ENCODE results near the gene TRPM5. TPM values are rescaled to one million over a fixed set of nuclear protein-coding genes. Genes with fewer than 3 reads are reported as not detected.

Gene TRPM5
- total RNA-seq, 4 donors from 2014 or later: 1.4 to 7.5 (median 4.3) TPM

DNA sequence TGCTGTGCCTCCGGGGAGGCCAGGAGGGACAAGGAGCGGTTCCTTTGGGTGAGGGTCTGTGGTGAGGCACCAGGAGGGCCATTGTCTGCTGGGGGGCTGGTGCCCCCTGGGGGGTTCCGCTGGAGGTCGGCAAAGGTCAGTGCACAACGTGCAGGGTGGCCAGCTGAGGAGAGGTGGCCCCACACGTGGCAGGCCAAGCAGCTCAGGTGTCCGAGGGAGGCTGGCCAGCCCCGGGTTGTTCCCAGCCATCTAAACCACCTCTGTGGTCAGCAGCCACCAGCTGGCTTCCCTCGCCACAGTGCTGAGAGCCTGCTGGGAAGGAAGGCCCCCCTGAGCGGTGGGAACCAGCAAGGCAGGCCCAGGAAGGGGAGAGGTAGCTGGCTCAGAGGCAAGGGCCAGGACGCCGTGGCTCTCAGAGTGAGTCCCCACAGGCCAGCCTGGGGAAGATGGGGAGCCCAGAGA, 39.5 kb downstream of the TRPM5 start:
- Histone ChIP-seq H3K27me3 (peaks cover 14% of the 10 kb centered on the region), H3K4me1 (peaks cover 7 to 12% (median 12%) of the 10 kb centered on the region in 4 donors), H3K9me3 (no peaks in the 10 kb centered on the region), H3K36me3 (peaks cover 0 to 8% (median 3%) of the 10 kb centered on the region in 4 donors), H3K4me3 (no peak overlapping the region), H3K27ac (no peak overlapping the region)
- intact Hi-C loops (cut with DNase I; ENCODE audit: low total_unique reads): no loop called here
- 69 to 82% methylated on average over 4 to 12 of the region's 12 CpGs for WGBS, 2 donors (ENCODE audit: low coverage in 1 of 2)
- in situ Hi-C loops (cut with MboI; ENCODE audit: low pct_ligation_motif_present in 1 of 4, low pct_unique_long_range_greater_than_20kb in 1 of 4, low sequenced_read_pairs in 3 of 4): loop anchor here in 1 of 4 donors (25.0 kb wide), 1 partner anchor 217 kb away; no protein-coding TSS in a partner anchor
- DNase-seq: no peak
- TF ChIP-seq, protein P1, sequence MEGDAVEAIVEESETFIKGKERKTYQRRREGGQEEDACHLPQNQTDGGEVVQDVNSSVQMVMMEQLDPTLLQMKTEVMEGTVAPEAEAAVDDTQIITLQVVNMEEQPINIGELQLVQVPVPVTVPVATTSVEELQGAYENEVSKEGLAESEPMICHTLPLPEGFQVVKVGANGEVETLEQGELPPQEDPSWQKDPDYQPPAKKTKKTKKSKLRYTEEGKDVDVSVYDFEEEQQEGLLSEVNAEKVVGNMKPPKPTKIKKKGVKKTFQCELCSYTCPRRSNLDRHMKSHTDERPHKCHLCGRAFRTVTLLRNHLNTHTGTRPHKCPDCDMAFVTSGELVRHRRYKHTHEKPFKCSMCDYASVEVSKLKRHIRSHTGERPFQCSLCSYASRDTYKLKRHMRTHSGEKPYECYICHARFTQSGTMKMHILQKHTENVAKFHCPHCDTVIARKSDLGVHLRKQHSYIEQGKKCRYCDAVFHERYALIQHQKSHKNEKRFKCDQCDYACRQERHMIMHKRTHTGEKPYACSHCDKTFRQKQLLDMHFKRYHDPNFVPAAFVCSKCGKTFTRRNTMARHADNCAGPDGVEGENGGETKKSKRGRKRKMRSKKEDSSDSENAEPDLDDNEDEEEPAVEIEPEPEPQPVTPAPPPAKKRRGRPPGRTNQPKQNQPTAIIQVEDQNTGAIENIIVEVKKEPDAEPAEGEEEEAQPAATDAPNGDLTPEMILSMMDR (IDR thresholded peaks at IDR 0.05): no peak
- TF ChIP-seq POLR2AphosphoS5 (IDR thresholded peaks at IDR 0.05) (peak in 1 of 3 donors; percentile 4), POLR2A (IDR thresholded peaks at IDR 0.05) (no peak)

DNA sequence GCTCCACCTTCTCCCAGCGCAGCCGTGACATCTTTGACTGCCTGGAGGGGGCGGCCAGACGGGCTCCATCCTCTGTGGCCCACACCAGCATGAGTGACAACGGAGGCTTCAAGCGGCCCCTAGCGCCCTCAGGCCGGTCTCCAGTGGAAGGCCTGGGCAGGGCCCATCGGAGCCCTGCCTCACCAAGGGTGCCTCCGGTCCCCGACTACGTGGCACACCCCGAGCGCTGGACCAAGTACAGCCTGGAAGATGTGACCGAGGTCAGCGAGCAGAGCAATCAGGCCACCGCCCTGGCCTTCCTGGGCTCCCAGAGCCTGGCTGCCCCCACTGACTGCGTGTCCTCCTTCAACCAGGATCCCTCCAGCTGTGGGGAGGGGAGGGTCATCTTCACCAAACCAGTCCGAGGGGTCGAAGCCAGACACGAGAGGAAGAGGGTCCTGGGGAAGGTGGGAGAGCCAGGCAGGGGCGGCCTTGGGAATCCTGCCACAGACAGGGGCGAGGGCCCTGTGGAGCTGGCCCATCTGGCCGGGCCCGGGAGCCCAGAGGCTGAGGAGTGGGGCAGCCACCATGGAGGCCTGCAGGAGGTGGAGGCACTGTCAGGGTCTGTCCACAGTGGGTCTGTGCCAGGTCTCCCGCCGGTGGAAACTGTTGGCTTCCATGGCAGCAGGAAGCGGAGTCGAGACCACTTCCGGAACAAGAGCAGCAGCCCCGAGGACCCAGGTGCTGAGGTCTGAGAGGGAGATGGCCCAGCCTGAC, 41.2 kb downstream of the TRPM5 start:
- Histone ChIP-seq H3K27ac (no peak overlapping the region), H3K36me3 (peaks cover 0 to 8% (median 3%) of the 10 kb centered on the region in 4 donors), H3K4me3 (no peak overlapping the region), H3K27me3 (no peaks in the 10 kb centered on the region), H3K9me3 (no peaks in the 10 kb centered on the region), H3K4me1 (peaks cover 15 to 26% (median 23%) of the 10 kb centered on the region in 4 donors)
- intact Hi-C loops (cut with DNase I; ENCODE audit: low total_unique reads): no loop called here
- TF ChIP-seq POLR2A (IDR thresholded peaks at IDR 0.05) (no peak), EP300 (IDR thresholded peaks at IDR 0.05; ENCODE audit: low read depth) (no peak), POLR2AphosphoS5 (IDR thresholded peaks at IDR 0.05) (no peak)
- TF ChIP-seq, protein P1 (IDR thresholded peaks at IDR 0.05): no peak
- in situ Hi-C loops (cut with MboI; ENCODE audit: low pct_ligation_motif_present in 1 of 4, low pct_unique_long_range_greater_than_20kb in 1 of 4, low sequenced_read_pairs in 3 of 4): loop anchor here in 1 of 4 donors (25.0 kb wide), 1 partner anchor 216 kb away; no protein-coding TSS in a partner anchor
- 88% methylated on average over 30 of the region's 31 CpGs; no CpG with 5 or more reads in 1 of the 2 donors for WGBS, 2 donors (ENCODE audit: low coverage in 1 of 2)
- DNase-seq: no peak

DNA sequence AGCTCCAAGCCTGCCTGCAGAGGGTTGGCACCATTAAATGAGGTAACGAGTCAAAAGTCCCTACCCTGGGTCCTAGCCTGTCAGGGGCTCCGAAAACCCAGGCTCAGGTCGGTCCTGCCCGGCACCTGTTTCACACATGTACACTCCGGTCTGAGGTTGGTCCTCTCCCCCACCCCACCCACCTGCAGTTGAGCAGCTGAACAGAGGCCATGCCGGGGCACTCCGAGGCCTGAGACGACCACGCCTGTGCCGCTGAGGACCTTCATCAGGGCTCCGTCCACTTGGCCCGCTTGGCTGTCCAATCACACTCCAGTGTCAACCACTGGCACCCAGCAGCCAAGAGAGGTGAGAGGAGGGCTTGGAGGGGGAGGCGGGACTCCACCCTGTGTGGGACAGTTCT, 42.2 kb downstream of the TRPM5 start:
- H3K9me3 ChIP-seq: no peaks in the 10 kb centered on the region
- peaks cover 15 to 26% (median 23%) of the 10 kb centered on the region in 4 donors for H3K4me1 ChIP-seq
- WGBS, 2 donors (ENCODE audit: low coverage in 1 of 2): 90% methylated on average over 13 of the region's 13 CpGs; no CpG with 5 or more reads in 1 of the 2 donors
- intact Hi-C loops (cut with DNase I; ENCODE audit: low total_unique reads): no loop called here
- no peaks in the 10 kb centered on the region for H3K27me3 ChIP-seq
- in situ Hi-C loops (cut with MboI; ENCODE audit: low pct_ligation_motif_present in 1 of 4, low pct_unique_long_range_greater_than_20kb in 1 of 4, low sequenced_read_pairs in 3 of 4): loop anchor here in 1 of 4 donors (25.0 kb wide), 1 partner anchor 215 kb away; no protein-coding TSS in a partner anchor
- H3K4me3 ChIP-seq: peak overlapping the region in 1 of 4 donors; percentile 99
- H3K27ac ChIP-seq: peak overlapping the region in 1 of 4 donors; percentile 97
- DNase-seq: no peak
- TF ChIP-seq POLR2A (IDR thresholded peaks at IDR 0.05) (no peak), POLR2AphosphoS5 (IDR thresholded peaks at IDR 0.05) (no peak), EP300 (IDR thresholded peaks at IDR 0.05; ENCODE audit: low read depth) (no peak)
- TF ChIP-seq, protein P1 (IDR thresholded peaks at IDR 0.05): no peak
- H3K36me3 ChIP-seq: peaks cover 0 to 8% (median 3%) of the 10 kb centered on the region in 4 donors

DNA sequence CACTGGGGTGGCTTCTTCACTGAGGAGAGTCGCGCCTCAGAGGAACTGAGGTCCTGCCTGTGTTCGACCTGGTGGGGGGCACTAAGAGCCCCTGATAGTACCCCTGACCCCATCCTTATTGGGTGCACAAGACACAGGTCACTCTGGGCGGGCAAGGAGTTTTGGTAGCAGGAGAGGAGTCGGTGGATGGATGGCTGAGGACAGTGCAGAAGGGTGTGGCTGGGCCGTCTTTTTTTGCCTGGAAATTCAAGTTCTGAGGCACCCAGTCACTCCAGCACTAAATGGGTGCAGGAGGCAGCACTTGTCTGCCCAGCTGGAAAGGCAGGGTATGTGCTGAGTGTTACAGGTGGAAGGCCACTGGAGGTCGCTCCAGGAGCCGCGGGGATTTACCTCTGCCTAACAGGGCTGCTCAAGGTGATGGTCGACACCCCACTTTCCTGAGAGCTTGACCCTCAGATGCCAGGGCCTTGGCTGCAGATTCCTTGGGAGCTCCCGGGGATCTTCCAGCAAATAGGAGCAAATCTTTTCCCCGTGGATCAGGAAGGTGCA, 42.8 kb downstream of the TRPM5 start:
- WGBS, 2 donors (ENCODE audit: low coverage in 1 of 2): 3 to 38% methylated on average over 6 to 12 of the region's 12 CpGs
- TF ChIP-seq, protein P1 (IDR thresholded peaks at IDR 0.05): no peak
- no peak for TF ChIP-seq EP300 (IDR thresholded peaks at IDR 0.05; ENCODE audit: low read depth)
- TF ChIP-seq POLR2AphosphoS5 (IDR thresholded peaks at IDR 0.05): no peak
- no peak for TF ChIP-seq POLR2A (IDR thresholded peaks at IDR 0.05)
- intact Hi-C loops (cut with DNase I; ENCODE audit: low total_unique reads) (no loop called here), in situ Hi-C loops (cut with MboI; ENCODE audit: low pct_ligation_motif_present in 1 of 4, low pct_unique_long_range_greater_than_20kb in 1 of 4, low sequenced_read_pairs in 3 of 4) (loop anchor here in 1 of 4 donors (25.0 kb wide), 1 partner anchor 214 kb away; no protein-coding TSS in a partner anchor)
- Histone ChIP-seq H3K4me3 (peak overlapping the region; percentile 84 to 99 (median 92)), H3K9me3 (no peaks in the 10 kb centered on the region), H3K36me3 (peaks cover 0 to 9% (median 4%) of the 10 kb centered on the region in 4 donors), H3K27me3 (no peaks in the 10 kb centered on the region), H3K4me1 (peaks cover 15 to 26% (median 23%) of the 10 kb centered on the region in 4 donors), H3K27ac (peak overlapping the region; percentile 90 to 98 (median 96))
- DNase-seq: no peak

Data from transverse colon (tissue), 4 donors.